ENCODE results near the gene PPP1R17. TPM values are rescaled to one million over a fixed set of nuclear protein-coding genes. Genes with fewer than 3 reads are reported as not detected.

The PPP1R17 gene
- polyA plus RNA-seq, 4 donors = not detected

DNA sequence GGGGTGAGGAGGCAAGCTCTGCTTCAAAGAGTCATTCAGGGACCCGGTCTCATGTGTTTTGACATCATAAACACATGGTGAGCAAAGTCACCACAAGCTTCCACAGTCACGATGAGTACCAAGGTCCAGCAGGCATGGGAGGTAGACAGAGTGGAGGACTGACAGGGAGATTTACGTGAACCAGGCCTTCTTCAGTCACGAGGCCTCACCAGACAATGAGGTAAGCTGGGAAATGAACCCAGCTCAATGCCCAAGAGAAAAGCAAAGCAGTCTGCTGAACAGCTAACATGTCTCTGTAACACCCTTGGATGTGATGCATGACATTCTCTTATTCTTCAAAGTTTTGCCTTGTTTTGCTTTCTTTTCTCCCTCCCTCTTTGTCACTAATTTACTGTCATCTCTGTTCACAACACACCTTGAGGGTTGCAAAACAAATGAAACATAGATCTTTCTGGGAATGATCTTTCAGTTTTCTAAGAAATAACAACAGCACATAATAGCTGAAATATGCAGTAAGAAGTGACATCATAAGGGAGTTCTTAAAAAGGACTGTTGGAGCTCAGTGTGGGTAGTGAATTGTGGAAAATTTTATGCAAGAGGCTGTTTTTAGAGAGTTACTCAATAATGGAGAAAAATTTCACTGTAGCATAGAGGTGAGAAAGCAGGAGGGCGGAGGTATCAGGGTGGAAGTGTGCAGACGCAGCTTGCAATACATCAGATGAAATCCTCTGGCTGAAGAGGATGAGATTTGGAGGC, 9.0 kb downstream of the PPP1R17 start:
- no peak for DNase-seq (ENCODE audit: low read depth in 4 of 4, low spot score in 3 of 4)

DNA sequence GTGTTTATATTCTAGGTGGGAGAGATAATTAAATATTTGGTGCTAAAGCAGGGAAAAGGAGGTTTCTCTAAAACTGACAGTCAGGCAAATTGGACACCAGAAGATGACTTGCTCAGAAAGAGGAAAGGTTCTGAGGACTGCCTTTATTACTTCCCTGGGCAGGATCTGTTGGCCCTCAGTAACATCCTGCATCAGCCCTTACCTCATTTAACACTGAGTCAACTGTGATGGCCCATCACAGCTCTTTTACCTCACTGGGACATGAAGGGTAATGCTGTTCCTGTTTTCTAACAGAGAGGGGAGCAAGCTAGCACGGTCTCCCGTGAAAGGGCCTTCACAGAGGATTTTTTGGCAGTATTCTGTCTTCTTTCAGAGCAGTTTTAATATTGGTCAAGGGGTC, 12.0 kb downstream of the PPP1R17 start:
- no peak for DNase-seq (ENCODE audit: low read depth in 4 of 4, low spot score in 3 of 4)

- DNase-seq (ENCODE audit: low read depth in 4 of 4, low spot score in 3 of 4) = no peak
These were observed 15.3 kb downstream of the PPP1R17 start for GRCh38 chr7:31702354-31702753.

DNA sequence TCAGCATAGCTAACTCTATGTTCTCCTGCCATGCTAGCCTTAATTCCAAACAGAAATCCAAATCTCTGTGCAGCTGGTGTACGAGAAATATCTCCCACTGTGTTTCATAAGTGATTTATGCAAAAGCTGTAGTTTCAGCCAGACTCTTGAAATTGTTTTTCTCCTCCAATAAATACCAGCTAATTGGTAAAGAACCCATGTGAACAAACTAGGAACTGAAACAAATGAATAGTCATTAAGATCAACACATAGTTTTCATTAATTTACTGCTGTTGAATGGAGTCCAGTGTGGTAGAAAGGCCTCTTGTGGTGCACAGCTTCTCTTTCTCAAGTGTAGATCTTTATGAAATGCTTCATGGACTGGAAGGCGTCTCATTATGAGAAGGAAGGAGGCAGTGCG, 18.4 kb downstream of the PPP1R17 start:
- DNase-seq (ENCODE audit: low read depth in 4 of 4, low spot score in 3 of 4) = no peak

DNA sequence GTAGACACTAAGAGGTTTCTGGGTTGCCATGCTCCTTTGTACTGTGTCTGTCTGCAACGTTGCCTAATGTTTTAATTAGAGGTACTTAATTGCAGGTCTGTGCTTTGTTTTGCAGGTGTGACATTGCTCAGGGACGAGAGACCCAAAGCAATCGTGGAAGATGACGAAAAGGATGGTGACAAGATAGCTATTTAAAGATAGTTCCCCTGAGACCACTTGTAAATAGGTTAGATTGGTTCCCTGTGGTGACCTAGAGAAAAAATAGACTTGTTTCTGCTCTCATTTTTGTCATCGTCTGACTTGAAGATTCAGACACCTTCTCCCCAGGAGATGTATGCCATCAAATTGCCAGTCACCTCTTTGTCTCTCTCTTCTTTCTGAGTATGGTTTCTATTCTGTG, 20.1 kb downstream of the PPP1R17 start:
- no peak for DNase-seq (ENCODE audit: low read depth in 4 of 4, low spot score in 3 of 4)

GRCh38 chr7:31710171-31710570, 23.2 kb downstream of the PPP1R17 start:
- no peak for DNase-seq (ENCODE audit: low read depth in 4 of 4, low spot score in 3 of 4)

- no peak for DNase-seq (ENCODE audit: low read depth in 4 of 4, low spot score in 3 of 4)
These were observed 29.3 kb downstream of the PPP1R17 start for GRCh38 chr7:31716355-31716754.

DNA sequence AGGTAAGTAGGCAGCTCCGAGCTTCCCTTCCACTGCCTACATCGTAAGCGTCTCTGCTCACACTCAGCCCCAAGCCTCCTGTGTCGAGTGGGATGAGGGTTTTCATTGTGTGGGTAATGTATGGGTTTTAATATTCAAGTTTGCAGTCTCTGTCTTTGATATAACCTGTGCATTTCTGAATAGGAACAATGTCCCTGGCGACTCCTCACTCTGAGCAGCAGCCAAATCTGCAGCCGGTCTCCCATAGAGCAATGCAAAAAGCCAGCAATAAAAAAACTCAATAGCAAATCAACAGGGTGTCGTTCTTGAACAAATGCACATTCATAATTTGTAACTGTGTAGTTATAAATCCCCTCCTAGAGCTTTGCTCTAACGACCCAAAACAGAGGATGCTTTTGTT, 33.4 kb downstream of the PPP1R17 start:
- DNase-seq (ENCODE audit: low read depth in 4 of 4, low spot score in 3 of 4) = no peak

GRCh38 chr7:31724696-31725095, 37.7 kb downstream of the PPP1R17 start:
- DNase-seq (ENCODE audit: low read depth in 4 of 4, low spot score in 3 of 4) = no peak

- no peak for DNase-seq (ENCODE audit: low read depth in 4 of 4, low spot score in 3 of 4)
These were observed 42.3 kb downstream of the PPP1R17 start for GRCh38 chr7:31729195-31729804.

- no peak for DNase-seq (ENCODE audit: low read depth in 4 of 4, low spot score in 3 of 4)
These were observed 47.4 kb downstream of the PPP1R17 start for GRCh38 chr7:31734456-31734855.

- DNase-seq (ENCODE audit: low read depth in 4 of 4, low spot score in 3 of 4) = peak; percentile 48 to 55 (median 52)
These were observed 49.3 kb downstream of the PPP1R17 start for GRCh38 chr7:31735991-31736982.

DNA sequence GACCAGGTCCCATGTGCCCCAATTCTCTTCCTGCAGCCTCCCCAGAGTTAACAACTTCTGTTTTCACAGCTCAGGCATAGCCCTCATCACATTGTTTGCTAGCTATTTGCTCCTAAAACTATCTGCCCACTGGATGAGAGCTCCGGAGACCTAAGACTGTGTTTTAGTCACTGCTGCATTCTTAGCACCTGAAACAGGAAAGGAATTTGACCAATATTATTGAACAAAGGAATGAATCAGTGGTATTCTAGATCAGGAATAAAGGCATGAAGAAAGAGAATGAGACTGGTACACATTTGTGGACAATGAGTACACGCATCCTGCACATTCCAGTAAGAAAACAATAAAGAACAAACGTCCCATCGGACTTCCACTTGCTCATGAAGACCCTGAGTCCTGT, 54.8 kb downstream of the PPP1R17 start:
- no peak for DNase-seq (ENCODE audit: low read depth in 4 of 4, low spot score in 3 of 4)

GRCh38 chr7:31744294-31744874, 57.4 kb downstream of the PPP1R17 start:
- DNase-seq (ENCODE audit: low read depth in 4 of 4, low spot score in 3 of 4) = peak; percentile 47 to 61 (median 52)

- no peak for DNase-seq (ENCODE audit: low read depth in 4 of 4, low spot score in 3 of 4)
These were observed 60.5 kb downstream of the PPP1R17 start for GRCh38 chr7:31747553-31747952.

DNA sequence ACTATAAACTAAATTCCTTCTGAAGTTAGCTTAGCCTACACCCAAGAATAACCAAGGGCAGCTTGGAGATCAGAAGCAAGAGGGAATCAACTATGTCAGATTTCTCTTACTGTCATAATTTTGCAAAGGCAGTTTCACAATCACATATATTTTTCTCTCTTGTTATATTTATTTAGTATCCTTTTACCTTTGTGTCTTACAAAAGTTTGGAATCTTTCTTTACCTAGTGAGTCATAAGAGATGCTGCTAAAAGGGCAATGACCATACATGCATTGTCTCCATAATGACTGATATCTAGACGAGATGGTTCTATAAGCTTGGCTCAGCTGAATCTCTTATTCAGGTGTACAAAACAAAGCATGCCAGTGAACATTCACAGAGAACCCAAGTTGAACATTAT, 61.1 kb downstream of the PPP1R17 start:
- DNase-seq (ENCODE audit: low read depth in 4 of 4, low spot score in 3 of 4) = no peak

DNA sequence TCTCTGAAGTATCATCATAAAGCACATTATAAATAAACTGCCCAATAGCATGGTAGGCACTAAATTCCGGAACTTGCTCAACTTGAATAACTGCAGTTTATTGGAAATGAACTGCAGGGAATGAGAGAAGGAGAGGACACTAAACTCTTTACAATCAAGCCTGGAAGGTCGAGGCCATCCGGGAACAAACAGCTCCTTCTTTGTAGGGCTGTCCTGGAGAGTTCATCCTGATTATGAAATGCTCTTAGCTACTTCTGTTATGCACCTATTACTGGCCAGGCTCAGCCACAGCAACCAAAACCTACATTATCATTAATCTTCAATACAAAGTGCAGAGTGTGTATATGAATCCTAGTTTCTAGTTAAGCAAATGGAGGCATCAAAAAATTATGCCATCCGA, 64.7 kb downstream of the PPP1R17 start:
- DNase-seq (ENCODE audit: low read depth in 4 of 4, low spot score in 3 of 4) = no peak

All from right renal pelvis (tissue), 4 donors.